HG02763 (cell line): ENCODE data around the gene WDR4.
"Not testable (repeated sequence)": the region's sequence is repeated elsewhere in the genome, so short reads cannot be mapped to it uniquely, and the experiment has no call there.

ENCODE experiments used
- ATAC-seq: cut with Tn5 transposase; IDR thresholded peaks from one replicate; pipeline ENCODE4 v1.9.1; 2021; ENCODE audit warnings: mild to moderate bottlenecking, moderate library complexity; ENCODE audit not compliant: unreplicated experiment

The WDR4 gene

DNA sequence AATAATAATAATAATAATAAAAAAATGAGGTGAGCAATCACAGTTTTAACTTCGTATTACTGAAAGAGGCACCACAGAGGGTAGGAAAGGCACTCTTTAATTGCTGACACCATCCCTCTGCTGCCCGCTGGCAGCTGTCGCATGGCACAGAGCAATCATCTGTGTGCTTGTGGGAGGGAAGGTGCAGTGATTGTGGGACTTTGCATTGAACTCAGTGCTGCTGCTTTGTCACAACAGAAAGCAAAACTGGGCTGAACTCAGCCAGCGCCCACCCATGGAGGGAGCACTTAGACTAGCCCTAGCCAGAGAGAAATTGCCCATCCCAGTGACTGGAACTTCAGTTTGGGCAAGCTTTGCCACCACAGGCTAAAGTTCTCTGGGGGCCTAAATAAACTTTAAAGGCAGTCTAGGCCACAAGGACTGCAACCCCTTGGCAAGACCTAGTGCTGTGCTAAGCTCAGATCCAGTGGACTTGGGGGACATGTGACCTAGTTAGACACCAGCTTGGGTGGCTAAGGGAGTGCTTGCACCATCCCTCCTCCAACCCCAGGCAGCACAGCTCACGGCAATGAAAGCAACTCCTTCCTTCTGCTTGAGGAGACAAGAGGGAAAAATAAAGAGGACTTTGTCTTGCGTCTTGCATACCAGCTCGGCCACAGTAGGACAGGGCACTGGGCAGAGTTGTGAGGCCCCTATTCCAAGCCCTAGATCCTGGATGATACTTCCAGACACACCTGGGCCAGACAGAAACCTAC lies 59.3 kb downstream of the WDR4 start:
- no peak for ATAC-seq

DNA sequence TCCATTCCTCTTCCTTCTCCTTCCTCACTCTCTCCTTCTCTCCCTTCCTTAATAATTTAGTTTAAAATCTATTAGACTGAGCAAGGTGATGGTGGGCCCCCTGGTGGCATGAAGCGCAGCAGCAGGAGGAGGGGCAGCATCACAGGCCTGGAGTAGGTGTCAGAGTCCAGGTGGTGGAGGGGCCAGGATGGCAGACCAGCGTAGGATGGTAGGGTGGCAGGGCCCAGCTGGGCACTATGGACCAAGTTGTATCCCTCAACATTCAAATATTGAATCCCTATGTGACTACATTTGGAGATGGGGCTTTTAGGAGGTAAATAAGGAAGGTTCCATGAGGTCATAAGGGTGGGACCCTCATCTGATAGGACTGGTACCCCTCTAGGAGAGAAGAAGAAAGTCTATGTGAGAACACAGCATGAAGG lies 61.0 kb downstream of the WDR4 start:
- no peak for ATAC-seq

DNA sequence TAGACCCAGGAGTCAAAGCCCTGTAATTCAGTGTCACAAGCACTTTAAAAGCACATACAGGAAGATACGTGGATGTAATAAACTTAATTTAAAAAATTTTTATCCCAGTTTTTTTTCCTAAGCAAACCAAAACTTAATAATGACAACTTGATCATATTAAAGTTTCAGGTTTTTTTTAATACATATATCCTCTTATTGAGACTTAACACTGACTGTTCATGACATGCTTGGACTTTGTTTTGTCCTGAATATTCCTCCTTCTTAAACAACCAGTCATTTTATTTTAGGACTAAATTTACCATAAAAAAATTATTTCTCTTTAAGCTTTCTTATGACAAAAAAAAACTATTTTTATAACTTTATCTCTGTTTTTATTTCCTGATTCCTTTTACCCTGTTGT lies 64.1 kb downstream of the WDR4 start:
- ATAC-seq = no peak

DNA sequence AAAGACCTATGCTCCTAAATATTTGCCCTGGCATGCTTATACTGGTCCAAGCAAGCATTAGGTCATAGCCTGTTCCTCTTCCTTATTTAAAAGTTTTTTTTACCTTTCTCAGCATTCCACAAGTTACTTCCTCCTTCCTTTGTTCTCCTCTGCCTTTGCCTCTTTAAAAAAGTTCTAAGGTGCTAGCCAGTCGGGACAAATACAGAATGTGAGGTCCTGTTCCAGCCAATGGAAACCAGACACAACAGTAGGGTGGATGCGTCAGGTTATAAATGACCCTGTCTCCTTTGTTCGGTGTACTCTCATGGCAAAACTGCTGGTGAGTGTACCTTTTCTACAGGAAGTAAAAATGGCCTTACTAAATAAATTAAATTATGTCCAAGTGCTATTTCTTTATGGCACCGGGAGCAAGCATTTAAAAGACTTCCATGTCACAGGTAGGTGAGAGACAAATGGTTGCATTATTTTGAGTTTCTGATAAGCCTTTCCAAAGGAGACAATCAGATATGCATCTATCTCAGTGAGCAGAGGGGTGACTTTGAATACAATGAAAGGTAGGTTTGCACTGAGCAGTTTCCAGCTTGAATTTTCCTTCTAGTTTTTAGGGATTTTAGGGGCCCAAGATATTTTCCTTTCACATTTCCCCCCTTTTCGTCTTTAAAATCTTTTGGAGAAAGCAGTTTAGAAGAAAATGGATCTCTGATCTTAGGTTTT lies 66.7 kb downstream of the WDR4 start:
- ATAC-seq = not testable (repeated sequence)

DNA sequence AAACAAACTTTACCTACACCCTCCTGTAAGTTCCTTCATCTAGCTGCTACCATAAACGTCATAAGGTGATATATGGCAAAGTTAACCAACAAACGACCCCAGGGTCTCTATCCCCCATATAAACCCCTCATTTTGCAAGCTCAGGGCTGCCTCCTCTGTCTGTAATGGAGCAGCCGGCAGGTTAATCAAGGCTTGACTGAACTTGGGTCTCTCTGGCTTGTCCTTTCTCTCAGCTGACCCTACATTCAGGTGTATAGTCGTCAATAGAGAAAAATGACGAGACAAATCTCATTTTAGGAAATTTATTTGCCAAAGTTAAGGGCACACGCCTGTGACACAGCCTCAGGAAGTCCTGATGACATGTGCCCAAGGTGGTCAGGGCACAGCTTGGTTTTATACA lies 67.4 kb downstream of the WDR4 start:
- no peak for ATAC-seq

DNA sequence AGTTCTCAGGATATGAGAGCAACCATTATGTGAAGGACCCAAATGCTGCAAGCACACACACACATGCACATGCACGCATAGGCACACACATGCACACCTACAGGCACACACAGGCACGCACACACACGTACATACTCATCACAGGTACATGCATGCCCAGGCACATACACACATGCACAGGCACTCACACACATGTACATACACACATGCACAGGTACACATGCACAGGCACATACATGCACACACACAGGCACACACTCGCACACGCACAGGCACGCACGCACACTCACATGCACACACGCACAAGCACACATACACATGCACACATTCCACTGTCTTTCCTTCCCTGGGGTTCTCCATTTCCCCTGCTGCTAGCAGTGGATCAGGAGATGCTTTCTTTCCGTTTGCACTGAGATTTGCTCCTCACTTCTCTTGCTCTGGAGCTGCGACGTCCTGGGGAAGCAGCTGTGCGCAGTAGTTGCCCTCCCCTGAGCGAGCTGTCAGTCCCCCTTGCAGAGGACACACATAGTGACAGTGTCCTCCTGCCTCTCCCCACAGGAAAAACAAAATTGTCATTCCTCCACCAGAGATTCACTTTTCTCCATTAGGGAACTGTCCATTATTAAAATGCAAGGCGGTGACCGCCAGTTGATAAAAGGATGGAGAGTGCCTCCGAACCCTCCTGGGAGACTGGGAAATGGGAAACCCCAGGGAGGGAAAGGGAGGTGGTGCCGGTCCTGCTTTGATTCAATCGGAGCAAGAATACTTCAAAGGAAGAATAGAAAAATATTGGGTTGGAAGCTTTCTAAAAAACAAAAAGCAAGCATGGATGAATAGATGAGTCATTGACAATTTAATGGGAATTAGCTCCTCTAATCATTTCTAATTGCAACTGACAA lies 69.5 kb downstream of the WDR4 start:
- ATAC-seq = no peak

DNA sequence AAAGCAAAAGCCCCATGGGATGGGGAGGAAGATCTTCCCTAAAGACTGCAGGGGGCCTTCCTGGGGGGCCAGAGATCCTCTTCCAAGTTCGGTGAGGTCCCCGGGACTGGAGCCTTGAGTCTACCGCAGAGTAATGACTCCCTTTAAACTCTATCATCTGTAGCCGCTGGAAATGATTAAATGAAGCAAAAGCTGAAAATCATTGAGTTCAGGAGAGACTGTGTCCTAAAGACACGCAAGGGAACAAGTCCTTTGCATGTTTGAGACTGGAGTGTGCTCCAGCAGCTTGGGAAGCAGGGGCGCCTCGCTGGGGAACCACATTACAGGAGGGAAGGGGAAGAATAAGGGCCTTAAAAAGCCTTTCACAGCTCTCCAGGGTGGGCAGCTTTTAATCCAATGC lies 70.2 kb downstream of the WDR4 start:
- ATAC-seq = no peak

DNA sequence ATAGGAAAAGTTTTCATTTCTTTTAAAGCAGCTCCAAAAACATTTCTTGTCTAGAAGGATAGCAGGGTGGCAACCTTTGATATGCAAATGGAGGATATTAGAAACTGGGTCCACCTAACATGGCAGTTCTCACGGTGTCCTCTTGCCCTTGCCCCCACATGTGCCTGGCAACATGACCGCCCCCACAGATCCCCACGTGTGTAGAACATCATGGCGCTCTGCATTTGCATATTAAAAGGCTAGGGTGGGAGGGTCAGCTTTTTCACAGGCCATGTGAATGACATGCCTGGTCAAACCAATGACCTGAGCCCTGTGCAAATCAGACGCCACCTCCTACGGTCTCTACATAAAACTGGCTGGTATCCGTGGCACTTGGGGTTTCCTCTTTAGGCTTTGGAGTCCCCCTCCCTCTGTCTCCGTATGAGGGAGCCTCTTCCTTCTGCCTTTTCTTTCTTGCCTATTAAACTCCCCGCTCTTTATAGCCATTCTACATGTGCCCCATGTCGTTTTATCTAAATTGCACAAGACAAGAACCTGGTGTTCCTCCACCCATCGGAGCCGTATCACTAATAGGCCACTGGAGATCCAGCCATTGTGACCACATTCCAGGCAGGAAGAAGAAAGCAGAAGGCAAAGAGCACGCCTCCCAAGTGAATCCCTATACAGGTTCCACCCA lies 71.3 kb downstream of the WDR4 start:
- ATAC-seq = no peak

DNA sequence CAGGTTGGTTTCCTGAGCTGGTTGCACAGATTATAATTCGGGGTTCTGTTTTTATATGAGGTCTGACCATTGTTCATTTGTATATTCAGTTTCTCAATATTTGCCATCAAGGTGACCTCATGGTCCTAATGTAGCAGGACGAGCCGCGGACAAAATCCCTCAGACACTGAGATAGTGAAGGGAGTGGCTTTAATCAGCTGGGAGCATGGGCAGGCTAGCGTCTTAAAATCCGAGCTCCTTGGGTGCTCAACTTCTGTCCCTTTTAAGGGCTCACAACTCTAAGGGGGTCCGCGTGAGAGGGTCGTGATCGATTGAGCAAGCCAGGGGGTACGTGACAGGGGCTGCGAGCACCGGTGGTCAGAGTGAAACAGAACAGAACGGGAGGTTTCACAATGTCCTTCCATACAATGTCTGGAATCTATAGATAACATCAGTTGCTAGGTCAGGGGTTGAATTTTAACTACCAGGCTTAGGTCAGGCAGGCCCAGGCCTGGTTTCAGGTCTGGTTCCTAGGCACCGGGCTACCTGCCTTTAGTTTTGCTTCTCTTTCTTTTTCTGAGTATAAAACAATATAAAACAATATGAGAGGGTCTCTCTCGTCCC lies 71.9 kb downstream of the WDR4 start:
- ATAC-seq = not testable (repeated sequence)

DNA sequence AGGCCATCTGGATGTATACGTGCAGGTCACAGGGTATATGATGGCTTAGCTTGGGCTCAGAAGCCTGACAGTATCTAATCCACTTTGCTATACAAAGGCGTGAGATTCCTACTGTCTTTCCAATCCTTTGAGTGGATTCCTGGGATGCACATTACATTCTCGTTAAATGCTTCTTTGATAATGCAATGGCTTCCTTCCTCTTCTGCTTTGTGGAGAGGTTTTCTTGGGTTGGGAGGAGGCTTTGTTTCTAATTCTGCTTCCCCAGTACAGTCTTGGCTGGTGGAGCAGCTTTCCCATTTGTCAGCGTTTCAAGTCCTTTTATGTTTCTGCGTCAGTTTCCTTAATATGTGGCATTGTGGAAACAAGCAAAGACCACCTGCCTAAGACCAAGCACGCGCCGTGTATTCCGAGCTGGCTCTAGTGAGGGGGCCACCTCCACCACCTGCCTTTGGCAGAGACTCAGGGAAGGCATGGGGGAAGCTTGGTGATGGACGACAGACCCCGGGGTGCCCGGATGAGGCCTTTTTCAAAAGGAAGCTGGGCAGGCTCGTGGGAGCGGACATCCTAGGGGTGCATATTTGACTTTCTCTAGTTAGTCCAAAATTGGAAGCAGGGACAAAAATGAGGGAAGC lies 72.7 kb downstream of the WDR4 start:
- no peak for ATAC-seq

DNA sequence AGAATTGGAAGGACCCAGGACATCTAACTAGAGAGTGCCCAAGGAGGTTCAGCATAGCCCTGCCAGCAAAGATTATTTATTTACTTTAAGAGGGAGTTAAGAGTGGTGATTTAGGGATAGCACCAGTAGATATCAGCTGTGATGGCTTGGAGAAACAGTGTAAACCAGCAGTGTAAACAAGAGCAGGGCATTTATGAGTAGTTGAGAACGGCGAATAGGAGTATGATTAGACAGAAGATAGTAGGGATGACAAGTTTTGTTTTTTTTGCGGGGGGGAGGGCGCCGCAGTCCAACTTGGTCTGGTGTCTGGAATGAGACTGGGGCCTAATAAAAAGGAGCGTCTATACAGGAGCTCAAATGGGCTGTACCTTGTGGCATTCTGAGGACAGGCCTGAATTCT lies 77.7 kb downstream of the WDR4 start:
- not testable (repeated sequence) for ATAC-seq

DNA sequence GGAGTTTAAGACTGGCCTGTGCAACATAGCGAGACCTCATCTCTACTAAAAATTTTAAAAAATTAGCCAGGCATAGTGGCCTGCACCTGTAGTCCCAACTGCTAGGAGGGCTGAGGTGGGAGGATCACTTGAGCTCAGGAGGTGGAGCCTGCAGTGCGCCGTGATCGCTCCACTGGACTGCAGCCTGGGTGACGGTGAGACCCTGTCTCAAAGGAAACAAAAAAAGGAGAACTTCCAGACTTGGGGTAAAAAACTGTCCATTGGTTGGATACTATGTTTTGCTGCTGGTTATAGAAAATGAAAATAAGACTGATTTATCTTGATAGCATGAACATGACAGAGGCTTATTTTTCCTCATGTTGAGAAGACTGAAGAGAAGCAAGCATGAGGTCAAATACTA lies 79.4 kb downstream of the WDR4 start:
- ATAC-seq = no peak

DNA sequence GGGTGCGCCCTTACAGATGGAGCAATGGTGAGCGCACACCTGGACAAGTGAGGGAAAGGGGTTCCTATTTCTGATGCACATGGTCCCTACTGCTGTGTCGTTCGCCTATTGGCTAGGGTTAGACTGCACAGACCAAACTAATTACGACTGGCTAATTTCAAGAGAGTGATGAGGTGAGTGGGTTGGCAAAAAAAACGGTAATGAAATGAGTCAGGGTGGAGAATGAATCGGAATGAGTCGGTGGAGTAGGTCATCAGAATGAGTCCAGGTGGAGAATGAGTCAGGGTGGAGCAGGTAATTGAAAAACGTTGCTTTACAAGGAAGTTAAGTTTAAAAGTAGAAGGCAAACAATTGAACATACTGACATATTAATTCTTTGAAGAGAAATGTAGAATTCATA lies 79.8 kb downstream of the WDR4 start:
- no peak for ATAC-seq
